Ascending aorta (tissue), 2 donors: ENCODE measurements around the gene ELANE. TPM values are rescaled to one million over a fixed set of nuclear protein-coding genes. Genes with fewer than 3 reads are reported as not detected.

ENCODE experiments used
- DNase-seq, 2 donors: peaks; one replicate each; pipeline ENCODE4 v3.0.0-alpha.2; 2019; ENCODE audit warnings: low spot score in 2 of 2
- H3K27ac ChIP-seq, 2 donors: fragments of 200-600 bp; sonication (generic); one replicate each; pipeline ENCODE4 v1.5.1; 2016 to 2017; ENCODE audit warnings: mild to moderate bottlenecking in 1 of 2
- H3K27me3 ChIP-seq: fragments of 200-600 bp; sonication (generic); one replicate; pipeline ENCODE4 v1.5.1; 2017
- H3K36me3 ChIP-seq, 2 donors: fragments of 200-600 bp; sonication (generic); one replicate each; pipeline ENCODE4 v1.5.1; 2016
- H3K4me1 ChIP-seq, 2 donors: fragments of 200-600 bp; sonication (generic); one replicate each; pipeline ENCODE4 v1.5.1; 2016 to 2017; ENCODE audit warnings: mild to moderate bottlenecking in 1 of 2
- H3K4me3 ChIP-seq, 2 donors: fragments of 200-600 bp; sonication (generic); one replicate each; pipeline ENCODE4 v1.5.1; 2016 to 2017; ENCODE audit warnings: mild to moderate bottlenecking in 1 of 2
- H3K9me3 ChIP-seq, 2 donors: fragments of 200-600 bp; sonication (generic); one replicate each; pipeline ENCODE4 v1.5.1; 2016
- intact Hi-C: fragments of 100-400 bp; cut with DNase I; formaldehyde crosslinking; loops from one replicate; pipeline ENCODE4 v1.15.1; 2023
- total RNA-seq: library from RNA; depleted of rRNA; stranded (reverse); fragments of >200 nt; gene quantifications from one replicate; pipeline ENCODE4 v1.1.0, GENCODE V29; 2016
- TF ChIP-seq, protein P1 (sequence below), 3 experiments: fragments of 200-600 bp in 2 of 3; fragments of 450-650 bp in 1 of 3; sonication (generic) in 2 of 3; IDR thresholded peaks; one replicate each; pipeline ENCODE4 v1.5.1; 2016 to 2019; ENCODE audit warnings: antibody characterized with exemption in 3 of 3, mild to moderate bottlenecking in 1 of 3, moderate library complexity in 1 of 3

Gene ELANE
- total RNA-seq, 1 donor from 2014 or later = not detected

DNA sequence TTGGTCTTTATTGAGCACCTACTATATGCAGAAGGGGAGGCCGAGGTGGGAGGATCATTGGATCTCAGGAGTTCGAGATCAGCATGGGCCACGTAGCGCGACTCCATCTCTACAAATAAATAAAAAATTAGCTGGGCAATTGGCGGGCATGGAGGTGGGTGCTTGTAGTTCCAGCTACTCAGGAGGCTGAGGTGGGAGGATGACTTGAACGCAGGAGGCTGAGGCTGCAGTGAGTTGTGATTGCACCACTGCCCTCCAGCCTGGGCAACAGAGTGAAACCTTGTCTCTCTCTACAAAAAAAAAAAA is 11.2 kb downstream of the ELANE start:
- no peak for DNase-seq
- H3K27ac ChIP-seq = peak overlapping the region in 1 of 2 donors; percentile 27
- H3K27me3 ChIP-seq = peaks cover 24% of the 10 kb centered on the region
- peaks cover 0 to 11% of the 10 kb centered on the region in 2 donors for H3K4me1 ChIP-seq
- TF ChIP-seq, protein P1, sequence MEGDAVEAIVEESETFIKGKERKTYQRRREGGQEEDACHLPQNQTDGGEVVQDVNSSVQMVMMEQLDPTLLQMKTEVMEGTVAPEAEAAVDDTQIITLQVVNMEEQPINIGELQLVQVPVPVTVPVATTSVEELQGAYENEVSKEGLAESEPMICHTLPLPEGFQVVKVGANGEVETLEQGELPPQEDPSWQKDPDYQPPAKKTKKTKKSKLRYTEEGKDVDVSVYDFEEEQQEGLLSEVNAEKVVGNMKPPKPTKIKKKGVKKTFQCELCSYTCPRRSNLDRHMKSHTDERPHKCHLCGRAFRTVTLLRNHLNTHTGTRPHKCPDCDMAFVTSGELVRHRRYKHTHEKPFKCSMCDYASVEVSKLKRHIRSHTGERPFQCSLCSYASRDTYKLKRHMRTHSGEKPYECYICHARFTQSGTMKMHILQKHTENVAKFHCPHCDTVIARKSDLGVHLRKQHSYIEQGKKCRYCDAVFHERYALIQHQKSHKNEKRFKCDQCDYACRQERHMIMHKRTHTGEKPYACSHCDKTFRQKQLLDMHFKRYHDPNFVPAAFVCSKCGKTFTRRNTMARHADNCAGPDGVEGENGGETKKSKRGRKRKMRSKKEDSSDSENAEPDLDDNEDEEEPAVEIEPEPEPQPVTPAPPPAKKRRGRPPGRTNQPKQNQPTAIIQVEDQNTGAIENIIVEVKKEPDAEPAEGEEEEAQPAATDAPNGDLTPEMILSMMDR (IDR thresholded peaks at IDR 0.05) = no peak
- H3K9me3 ChIP-seq = no peaks in the 10 kb centered on the region
- intact Hi-C loops = loop anchor here (5.0 to 10.0 kb wide), 2 partner anchors 88 to 119 kb away; partner anchors contain the start of gene WDR18
- peak overlapping the region in 1 of 2 donors; percentile 35 for H3K4me3 ChIP-seq
- H3K36me3 ChIP-seq = peaks cover 8 to 13% of the 10 kb centered on the region in 2 donors

DNA sequence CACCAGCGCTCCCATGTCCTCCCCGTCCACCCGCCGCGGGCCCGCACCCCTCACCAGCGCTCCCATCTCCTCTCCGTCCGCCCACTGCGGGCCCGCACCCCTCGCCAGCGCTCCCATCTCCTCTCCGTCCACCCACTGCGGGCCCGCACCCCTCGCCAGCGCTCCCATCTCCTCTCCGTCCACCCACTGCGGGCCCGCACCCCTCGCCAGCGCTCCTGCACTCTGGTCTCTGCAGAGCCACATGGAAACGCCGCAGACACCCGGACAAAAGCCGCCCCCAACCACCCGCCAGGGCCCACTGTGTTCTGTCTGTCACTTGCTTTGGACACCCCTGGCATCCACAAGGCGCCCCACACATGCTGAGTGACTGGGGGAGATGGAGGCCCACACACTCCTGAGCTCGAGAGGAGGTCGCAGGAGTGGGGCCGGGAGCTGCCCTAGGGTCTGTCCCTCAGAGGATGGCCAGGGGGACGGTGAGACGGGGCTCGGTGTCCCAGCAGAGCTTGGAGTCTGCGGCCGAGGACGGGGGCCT is 14.7 kb downstream of the ELANE start:
- Histone ChIP-seq H3K4me1 (peaks cover 4 to 13% of the 10 kb centered on the region in 2 donors), H3K27me3 (peaks cover 2% of the 10 kb centered on the region), H3K36me3 (peaks cover 23 to 29% of the 10 kb centered on the region in 2 donors), H3K27ac (no peak overlapping the region), H3K4me3 (no peak overlapping the region), H3K9me3 (no peaks in the 10 kb centered on the region)
- intact Hi-C loops = loop anchor here (10.0 kb wide), 1 partner anchor 92 kb away; no protein-coding TSS in a partner anchor
- no peak for DNase-seq
- TF ChIP-seq, protein P1 (IDR thresholded peaks at IDR 0.05) = no peak

DNA sequence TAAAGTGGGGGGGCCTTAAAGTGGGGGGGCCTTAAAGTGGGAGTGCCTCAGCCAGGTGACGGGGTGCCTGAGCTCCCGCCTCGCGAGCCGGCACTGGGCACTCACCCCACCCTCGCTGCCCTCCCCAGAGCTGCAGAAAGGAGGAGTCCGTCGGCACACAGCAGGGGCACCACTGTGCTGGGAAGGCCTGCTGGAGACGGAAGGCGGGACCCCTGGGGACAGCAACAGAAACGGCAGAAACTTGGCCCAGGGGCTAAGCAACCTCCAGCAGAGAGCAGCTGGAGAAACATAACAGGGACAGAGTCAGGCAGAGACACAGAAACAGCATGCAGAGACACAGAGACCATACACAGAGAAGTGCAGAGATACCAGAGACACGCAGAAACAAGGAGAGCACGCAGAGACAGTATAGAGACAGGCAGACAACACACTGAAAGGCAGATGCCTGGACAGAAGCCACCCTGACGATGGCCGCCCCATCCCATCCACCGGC is 15.2 kb downstream of the ELANE start:
- Histone ChIP-seq H3K36me3 (peaks cover 27 to 34% of the 10 kb centered on the region in 2 donors), H3K27ac (peak overlapping the region in 1 of 2 donors; percentile 88), H3K27me3 (no peaks in the 10 kb centered on the region), H3K9me3 (no peaks in the 10 kb centered on the region), H3K4me1 (peaks cover 4 to 13% of the 10 kb centered on the region in 2 donors), H3K4me3 (no peak overlapping the region)
- TF ChIP-seq, protein P1 (IDR thresholded peaks at IDR 0.05) = no peak
- DNase-seq = no peak
- intact Hi-C loops = loop anchor here (10.0 kb wide), 1 partner anchor 93 kb away; no protein-coding TSS in a partner anchor

DNA sequence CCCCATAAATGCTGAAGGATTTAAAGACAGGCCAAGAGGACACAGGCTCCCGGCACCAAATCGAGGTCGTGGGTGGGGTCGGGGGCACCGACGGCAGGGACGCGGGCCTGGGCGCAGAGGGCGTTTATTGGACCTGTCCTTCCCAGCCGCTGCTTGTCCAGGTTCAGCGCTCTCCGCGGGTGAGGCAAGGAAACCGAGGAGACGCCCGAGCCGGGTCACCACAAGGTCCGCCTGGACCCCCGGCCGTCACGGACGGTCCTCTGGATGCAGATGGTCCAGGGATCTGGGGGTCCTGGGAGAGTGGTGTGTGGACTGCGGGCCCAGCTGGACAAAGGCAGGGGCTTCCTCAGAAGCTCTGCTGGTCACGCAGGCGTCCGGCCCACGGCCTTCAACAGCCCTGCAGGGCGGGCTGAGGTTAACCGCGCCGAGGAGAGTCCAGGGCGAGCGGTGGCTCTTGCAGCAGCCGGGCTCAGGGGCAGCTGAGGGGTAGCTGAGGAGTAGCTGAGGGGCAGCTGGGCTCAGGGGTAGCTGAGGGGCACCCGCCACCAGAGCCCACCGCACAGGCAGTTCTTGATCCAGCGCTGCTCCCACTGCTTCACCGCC is 15.9 kb downstream of the ELANE start:
- H3K27ac ChIP-seq = peak overlapping the region; percentile 88 to 89
- H3K9me3 ChIP-seq = no peaks in the 10 kb centered on the region
- H3K4me3 ChIP-seq = no peak overlapping the region
- no peak for DNase-seq
- TF ChIP-seq, protein P1 (IDR thresholded peaks at IDR 0.05) = no peak
- intact Hi-C loops = loop anchor here (2.0 to 10.0 kb wide), 2 partner anchors 25 to 93 kb away; partner anchors contain the start of genes MED16 and RNU6-9
- H3K27me3 ChIP-seq = no peaks in the 10 kb centered on the region
- H3K36me3 ChIP-seq = peaks cover 30 to 38% of the 10 kb centered on the region in 2 donors
- H3K4me1 ChIP-seq = peaks cover 4 to 9% of the 10 kb centered on the region in 2 donors

DNA sequence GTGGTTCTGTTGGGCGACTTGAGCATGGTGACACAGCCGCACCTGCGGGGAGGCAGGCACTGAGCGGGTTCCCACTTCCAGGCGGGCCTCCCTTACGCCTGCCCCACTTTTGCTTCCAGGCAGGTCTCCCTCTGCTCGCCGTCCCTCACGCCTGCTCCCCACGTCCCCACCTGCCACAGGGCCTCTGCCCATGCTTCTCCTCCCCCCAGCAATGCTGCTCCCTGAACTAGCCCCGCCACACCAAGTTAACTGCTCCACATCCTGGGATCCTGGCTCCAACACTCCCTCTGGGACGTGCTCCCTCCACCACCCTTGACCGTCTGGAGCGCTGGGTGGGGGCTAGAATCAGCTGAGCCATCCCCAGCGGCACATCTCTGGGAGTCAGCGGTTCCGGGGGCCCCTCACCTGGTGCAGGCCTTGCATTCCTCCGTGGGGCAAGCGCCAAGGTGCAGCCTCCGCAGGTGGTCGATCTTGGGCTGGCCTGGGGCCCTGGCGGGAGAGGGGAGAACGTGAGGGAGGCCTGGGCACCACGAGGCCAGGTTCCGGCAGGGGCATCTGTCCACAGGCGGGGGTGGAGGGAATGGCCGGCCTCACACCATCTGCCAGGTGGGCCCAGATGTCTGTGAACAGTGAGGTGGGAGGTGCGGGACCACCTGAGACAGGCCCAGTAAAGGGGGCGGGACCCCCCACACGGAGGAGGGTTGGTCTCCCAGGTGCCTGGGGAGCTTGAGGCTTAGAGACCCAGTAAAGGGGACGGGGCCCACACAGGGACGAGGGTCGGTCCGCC is 16.5 kb downstream of the ELANE start:
- DNase-seq = no peak
- intact Hi-C loops = loop anchor here (2.0 to 10.0 kb wide), 2 partner anchors 24 to 94 kb away; partner anchors contain the start of genes MED16 and RNU6-9
- Histone ChIP-seq H3K36me3 (peaks cover 34 to 41% of the 10 kb centered on the region in 2 donors), H3K4me1 (peaks cover 4 to 9% of the 10 kb centered on the region in 2 donors), H3K27me3 (no peaks in the 10 kb centered on the region), H3K9me3 (no peaks in the 10 kb centered on the region), H3K4me3 (no peak overlapping the region), H3K27ac (peak overlapping the region; percentile 88 to 89)
- TF ChIP-seq, protein P1 (IDR thresholded peaks at IDR 0.05) = no peak
